ENCODE results near the gene CDH4.
"Not testable (repeated sequence)": the region's sequence is repeated elsewhere in the genome, so short reads cannot be mapped to it uniquely, and the experiment has no call there.

The CDH4 gene

DNA sequence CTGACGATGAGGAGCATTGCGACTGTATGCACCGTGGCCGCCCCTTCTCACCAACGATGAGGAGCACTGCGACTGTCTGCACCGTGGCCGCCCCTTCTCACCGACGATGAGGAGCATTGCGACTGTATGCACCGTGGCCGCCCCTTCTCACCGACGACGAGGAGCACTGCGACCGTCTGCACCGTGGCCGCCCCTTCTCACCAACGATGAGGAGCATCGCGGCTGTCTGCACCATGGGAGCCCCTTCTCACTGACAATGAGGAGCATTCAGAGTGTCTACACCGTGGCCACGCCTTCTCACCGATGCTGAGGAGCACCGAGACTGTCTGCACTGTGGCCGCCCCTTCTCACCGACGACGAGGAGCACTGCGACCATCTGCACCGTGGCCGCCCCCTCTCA is 692.9 kb downstream of the CDH4 start:
- not testable (repeated sequence) for DNase-seq (ENCODE audit: low spot score)

- DNase-seq (ENCODE audit: low spot score), result not testable (repeated sequence)
These were observed 693.4 kb downstream of the CDH4 start for GRCh38 chr20:61945495-61945894.

DNA sequence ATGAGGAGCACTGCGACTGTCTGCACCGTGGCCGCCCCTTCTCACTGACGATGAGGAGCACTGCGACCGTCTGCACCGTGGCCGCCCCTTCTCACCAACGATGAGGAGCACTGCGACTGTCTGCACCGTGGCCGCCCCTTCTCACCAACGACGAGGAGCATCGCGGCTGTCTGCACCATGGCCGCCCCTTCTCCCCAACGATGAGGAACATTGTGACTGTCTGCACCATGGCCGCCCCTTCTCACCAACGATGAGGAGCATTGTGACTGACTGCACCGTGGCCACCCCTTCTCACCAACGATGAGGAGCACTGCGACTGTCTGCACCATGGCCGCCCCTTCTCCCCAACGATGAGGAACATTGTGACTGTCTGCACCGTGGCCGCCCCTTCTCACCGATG is 696.0 kb downstream of the CDH4 start:
- DNase-seq (ENCODE audit: low spot score), result not testable (repeated sequence)

DNA sequence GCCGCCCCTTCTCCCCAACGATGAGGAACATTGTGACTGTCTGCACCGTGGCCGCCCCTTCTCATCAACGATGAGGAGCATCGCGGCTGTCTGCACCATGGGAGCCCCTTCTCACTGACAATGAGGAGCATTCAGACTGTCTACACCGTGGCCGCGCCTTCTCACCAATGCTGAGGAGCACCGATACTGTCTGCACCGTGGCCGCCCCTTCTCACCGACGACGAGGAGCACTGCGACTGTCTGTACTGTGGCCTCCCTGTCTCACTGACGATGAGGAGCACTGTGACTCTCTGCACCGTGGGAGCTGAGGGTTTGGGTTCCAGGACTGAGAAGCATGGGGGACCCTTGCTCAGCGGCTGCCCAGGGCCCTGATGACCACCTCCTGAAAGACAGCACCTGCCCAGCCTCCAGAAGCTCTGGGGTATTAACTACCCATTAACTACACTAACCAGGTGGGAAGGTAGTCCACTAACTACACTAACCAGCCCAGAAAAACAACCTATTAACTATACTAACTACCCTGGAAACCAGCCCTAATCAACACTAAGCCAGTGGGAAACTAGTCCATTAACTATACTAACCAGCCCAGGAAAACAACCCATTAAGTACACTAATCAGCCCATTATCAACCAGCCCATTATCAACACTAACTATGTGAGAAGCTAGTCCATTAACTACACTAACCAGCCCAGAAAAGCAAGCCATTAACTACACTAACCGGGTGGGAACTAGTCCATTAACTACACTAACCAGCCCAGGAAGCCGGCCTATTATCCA is 696.7 kb downstream of the CDH4 start:
- no peak for DNase-seq (ENCODE audit: low spot score)

GRCh38 chr20:61949363-61949713 is 697.3 kb downstream of the CDH4 start:
- no peak for DNase-seq (ENCODE audit: low spot score)

GRCh38 chr20:61949714-61950640 is 697.9 kb downstream of the CDH4 start:
- DNase-seq (ENCODE audit: low spot score), result no peak

- DNase-seq (ENCODE audit: low spot score), result no peak
These were observed 698.6 kb downstream of the CDH4 start for GRCh38 chr20:61950641-61951071.

GRCh38 chr20:61951695-61952533 is 699.9 kb downstream of the CDH4 start:
- DNase-seq (ENCODE audit: low spot score), result no peak

GRCh38 chr20:61953037-61954021 is 701.3 kb downstream of the CDH4 start:
- DNase-seq (ENCODE audit: low spot score), result no peak

GRCh38 chr20:61954276-61955021 is 702.4 kb downstream of the CDH4 start:
- no peak for DNase-seq (ENCODE audit: low spot score)

DNA sequence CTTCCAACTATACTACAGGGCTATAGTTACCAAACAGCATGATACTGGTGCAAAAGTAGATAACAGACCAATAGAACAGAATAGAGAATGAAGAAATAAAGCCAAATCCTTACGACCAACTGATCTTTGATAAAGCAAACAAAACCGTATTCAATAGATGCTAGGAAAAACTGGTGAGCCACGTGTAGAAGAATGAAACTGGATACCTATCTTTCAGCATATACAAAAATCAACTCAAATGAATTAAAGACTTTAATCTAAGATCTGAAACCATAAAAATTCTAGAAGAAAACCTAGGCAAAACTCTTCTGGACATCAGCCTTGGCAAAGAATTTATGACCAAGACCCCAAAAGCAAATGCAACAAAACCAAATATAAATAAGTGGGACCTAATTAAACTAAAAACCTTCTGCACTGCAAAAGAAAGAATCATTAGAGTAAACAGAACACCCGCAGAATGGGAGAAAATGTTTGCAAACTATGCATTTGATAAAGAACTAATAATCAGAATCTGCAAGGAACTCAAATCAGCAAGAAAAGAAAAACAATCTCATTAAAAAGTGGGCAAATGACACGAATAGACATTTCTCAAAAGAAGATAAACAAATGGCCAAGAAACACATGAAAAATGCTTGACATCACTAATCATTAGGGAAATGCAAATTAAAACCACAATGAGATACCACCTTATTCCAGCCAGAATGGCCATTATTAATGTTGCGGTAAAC is 703.8 kb downstream of the CDH4 start:
- no peak for DNase-seq (ENCODE audit: low spot score)

GRCh38 chr20:61956396-61957342 is 704.6 kb downstream of the CDH4 start:
- DNase-seq (ENCODE audit: low spot score), result no peak

- no peak for DNase-seq (ENCODE audit: low spot score)
These were observed 706.1 kb downstream of the CDH4 start for GRCh38 chr20:61957961-61958715.

DNA sequence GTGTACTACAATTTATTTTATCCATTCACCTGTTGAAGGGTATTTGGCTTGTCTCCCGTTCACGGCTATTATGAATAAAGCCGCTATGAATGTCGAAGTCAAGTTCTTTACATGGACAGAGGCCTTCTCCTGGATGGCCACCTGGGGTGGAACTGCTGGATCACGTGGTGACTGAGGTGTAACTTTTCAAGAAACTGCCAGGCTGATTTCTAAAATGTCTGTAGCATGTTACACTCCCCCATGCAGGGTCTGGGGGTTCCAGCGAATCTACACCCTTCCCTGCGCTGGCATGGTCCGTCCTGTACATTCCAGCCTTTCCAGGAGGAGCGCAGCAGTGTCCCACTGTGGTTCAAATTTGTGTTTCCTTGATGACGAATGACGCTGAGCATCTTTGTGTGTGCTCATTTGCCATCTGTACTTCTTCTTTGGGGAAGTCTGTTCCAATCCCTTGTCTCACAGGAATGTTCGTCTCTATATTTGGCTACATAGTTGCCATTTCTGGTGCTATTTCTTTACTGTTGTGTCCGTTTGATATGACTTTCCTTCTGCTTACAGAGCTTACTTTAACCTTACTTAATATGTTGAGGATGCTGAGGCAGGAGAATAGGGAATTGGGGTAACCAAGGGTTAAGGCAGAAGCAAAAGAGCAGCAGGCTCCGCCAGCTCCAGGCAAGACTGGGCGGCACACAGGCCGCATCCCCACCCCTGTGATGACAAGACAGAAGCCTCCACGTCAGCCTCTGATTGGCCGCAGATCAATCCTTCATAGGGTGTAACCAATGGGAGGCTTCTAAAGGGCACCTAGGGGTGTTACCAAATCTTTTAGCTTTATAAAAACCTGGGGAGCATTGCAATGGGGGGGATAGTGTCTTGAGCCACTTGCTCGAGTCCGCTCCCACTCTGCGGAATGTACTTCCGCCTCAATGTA is 707.0 kb downstream of the CDH4 start:
- no peak for DNase-seq (ENCODE audit: low spot score)

DNA sequence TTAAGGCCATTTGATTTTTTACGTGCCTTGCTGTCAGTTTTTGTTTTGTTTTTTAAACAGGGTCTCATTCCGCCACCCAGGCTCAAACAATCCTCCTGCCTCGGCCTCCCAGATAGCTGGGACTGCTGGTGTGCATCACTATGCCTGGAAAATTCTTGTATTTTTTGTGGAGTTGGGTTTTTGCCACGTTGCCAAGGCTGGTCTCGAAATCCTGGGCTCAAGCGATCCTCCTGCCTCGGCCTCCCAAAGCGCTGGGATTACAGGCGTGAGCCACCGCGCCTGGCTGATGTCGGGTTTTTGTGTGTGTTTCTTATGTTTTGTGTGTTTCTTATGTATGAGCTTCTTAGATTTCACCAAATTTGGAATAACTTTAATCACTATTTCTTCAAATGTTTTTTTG is 708.8 kb downstream of the CDH4 start:
- DNase-seq (ENCODE audit: low spot score), result no peak

DNA sequence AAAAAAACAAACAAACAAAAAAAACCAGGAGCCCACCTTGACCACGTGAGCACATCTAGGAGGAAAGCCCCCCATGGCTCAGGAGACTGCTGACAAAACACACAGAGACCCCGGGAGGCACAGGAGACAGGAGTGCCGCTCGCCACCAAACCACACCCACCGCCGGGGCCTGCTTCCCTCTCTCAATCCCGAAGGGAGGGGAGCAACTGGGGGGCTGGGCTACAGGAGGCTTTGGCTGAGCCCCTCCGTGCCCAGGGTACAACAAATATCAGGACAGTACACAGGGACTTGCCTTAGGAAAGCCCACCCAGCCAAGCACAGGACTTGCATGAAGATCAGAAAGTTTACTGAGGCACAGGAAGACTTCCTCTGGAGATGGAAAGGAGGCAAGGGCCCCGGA is 711.1 kb downstream of the CDH4 start:
- no peak for DNase-seq (ENCODE audit: low spot score)
